Measurements from ENCODE around the gene PLXNA4.

The PLXNA4 gene

GRCh38 chr7:132564849-132565248 is 11.4 kb downstream of the PLXNA4 start:
- no peak for DNase-seq (ENCODE audit: low spot score)

GRCh38 chr7:132564090-132564489 is 12.2 kb downstream of the PLXNA4 start:
- DNase-seq (ENCODE audit: low spot score), result no peak

GRCh38 chr7:132562690-132563089 is 13.6 kb downstream of the PLXNA4 start:
- DNase-seq (ENCODE audit: low spot score), result no peak

- DNase-seq (ENCODE audit: low spot score), result no peak
Measured at GRCh38 chr7:132561763-132562162, 14.5 kb downstream of the PLXNA4 start.

GRCh38 chr7:132560825-132561529 is 15.3 kb downstream of the PLXNA4 start:
- no peak for DNase-seq (ENCODE audit: low spot score)

- DNase-seq (ENCODE audit: low spot score), result no peak
Measured at GRCh38 chr7:132560105-132560504, 16.2 kb downstream of the PLXNA4 start.

- no peak for DNase-seq (ENCODE audit: low spot score)
Measured at GRCh38 chr7:132558815-132559214, 17.5 kb downstream of the PLXNA4 start.

- no peak for DNase-seq (ENCODE audit: low spot score)
Measured at GRCh38 chr7:132557489-132558044, 18.7 kb downstream of the PLXNA4 start.

- DNase-seq (ENCODE audit: low spot score), result no peak
Measured at GRCh38 chr7:132554446-132554845, 21.8 kb downstream of the PLXNA4 start.

- no peak for DNase-seq (ENCODE audit: low spot score)
Measured at GRCh38 chr7:132553031-132553430, 23.2 kb downstream of the PLXNA4 start.

- DNase-seq (ENCODE audit: low spot score), result no peak
Measured at GRCh38 chr7:132551886-132552285, 24.4 kb downstream of the PLXNA4 start.

GRCh38 chr7:132551439-132551838 is 24.8 kb downstream of the PLXNA4 start:
- DNase-seq (ENCODE audit: low spot score), result no peak

- no peak for DNase-seq (ENCODE audit: low spot score)
Measured at GRCh38 chr7:132548489-132549078, 27.7 kb downstream of the PLXNA4 start.

GRCh38 chr7:132547821-132548220 is 28.4 kb downstream of the PLXNA4 start:
- DNase-seq (ENCODE audit: low spot score), result no peak

GRCh38 chr7:132546366-132547127 is 29.7 kb downstream of the PLXNA4 start:
- no peak for DNase-seq (ENCODE audit: low spot score)

GRCh38 chr7:132545756-132546155 is 30.5 kb downstream of the PLXNA4 start:
- no peak for DNase-seq (ENCODE audit: low spot score)

- no peak for DNase-seq (ENCODE audit: low spot score)
Measured at GRCh38 chr7:132544999-132545398, 31.3 kb downstream of the PLXNA4 start.

GRCh38 chr7:132544025-132544424 is 32.2 kb downstream of the PLXNA4 start:
- DNase-seq (ENCODE audit: low spot score), result no peak

- DNase-seq (ENCODE audit: low spot score), result no peak
Measured at GRCh38 chr7:132542895-132543294, 33.4 kb downstream of the PLXNA4 start.

GRCh38 chr7:132541656-132542055 is 34.6 kb downstream of the PLXNA4 start:
- DNase-seq (ENCODE audit: low spot score), result no peak

- no peak for DNase-seq (ENCODE audit: low spot score)
Measured at GRCh38 chr7:132537456-132538145, 38.7 kb downstream of the PLXNA4 start.

Data from germinal center (tissue), 1 donor.